CD14-positive monocyte (primary cell): ENCODE measurements around the gene CARD16. TPM values are rescaled to one million over a fixed set of nuclear protein-coding genes. Genes with fewer than 3 reads are reported as not detected.

Experiments used
- DNase-seq, 3 donors: peaks; one replicate each; pipeline ENCODE4 v3.0.0-alpha.2; 2011 to 2022
- H2AFZ ChIP-seq: 2 replicates; pipeline ENCODE4 v1.6.0; 2012; ENCODE audit warnings: mild to moderate bottlenecking, low read depth, low read length, inconsistent platforms; ENCODE audit not compliant: insufficient read depth, poor library complexity, severe bottlenecking
- H3K27ac ChIP-seq, 2 donors: 1 replicate in 1 of 2; 2 replicates in 1 of 2; pipeline ENCODE4 v1.5.1; 2012 to 2013; ENCODE audit warnings: low read length in 2 of 2, control low read depth in 1 of 2, inconsistent platforms in 1 of 2, low read depth in 1 of 2, mild to moderate bottlenecking in 1 of 2
- H3K27me3 ChIP-seq, 2 donors: one replicate each; pipeline versions ENCODE4 v1.6.0 to v1.6.1; 2011 to 2013; ENCODE audit warnings: low read length in 2 of 2; ENCODE audit not compliant: control insufficient read depth in 2 of 2, insufficient read depth in 2 of 2
- H3K36me3 ChIP-seq, 2 donors: replicated peaks in 1 of 2; 1 replicate in 1 of 2; 2 replicates in 1 of 2; pipeline versions ENCODE4 v1.5.1 to v1.6.1; 2012 to 2013; ENCODE audit warnings: low read length in 2 of 2, control low read depth in 1 of 2, inconsistent platforms in 1 of 2, mild to moderate bottlenecking in 1 of 2; ENCODE audit not compliant: insufficient read depth in 2 of 2, control insufficient read depth in 1 of 2
- H3K4me1 ChIP-seq, 2 donors: 1 replicate in 1 of 2; 2 replicates in 1 of 2; pipeline versions ENCODE4 v1.5.1 to v1.6.1; 2012 to 2013; ENCODE audit warnings: low read length in 2 of 2, control low read depth in 1 of 2, inconsistent platforms in 1 of 2, mild to moderate bottlenecking in 1 of 2, moderate library complexity in 1 of 2; ENCODE audit not compliant: insufficient read depth in 2 of 2, control insufficient read depth in 1 of 2
- H3K4me2 ChIP-seq: replicated peaks from 2 replicates; pipeline ENCODE3; 2012; ENCODE audit warnings: low read length, moderate library complexity, mild to moderate bottlenecking; ENCODE audit not compliant: poor library complexity, severe bottlenecking; ENCODE audit errors: extremely low read depth
- H3K4me3 ChIP-seq, 3 experiments: fragments of 200-600 bp in 1 of 3; sonication (generic) in 1 of 3; replicated peaks in 1 of 3; 1 replicate in 2 of 3; 2 replicates in 1 of 3; pipeline ENCODE4 v1.5.1; 2011 to 2013; ENCODE audit warnings: low read length in 3 of 3, mild to moderate bottlenecking in 3 of 3, control low read depth in 2 of 3, low read depth in 2 of 3, inconsistent platforms in 1 of 3, moderate library complexity in 1 of 3
- H3K79me2 ChIP-seq: 2 replicates; pipeline ENCODE4 v1.6.0; 2012; ENCODE audit warnings: mild to moderate bottlenecking, control low read depth, inconsistent platforms, low read length, moderate library complexity; ENCODE audit not compliant: insufficient read depth
- H3K9ac ChIP-seq: 2 replicates; pipeline ENCODE4 v1.6.0; 2017; ENCODE audit warnings: low read length, mild to moderate bottlenecking; ENCODE audit not compliant: insufficient read depth, poor library complexity, severe bottlenecking
- H3K9me3 ChIP-seq, 2 donors: replicated peaks in 1 of 2; 1 replicate in 1 of 2; 2 replicates in 1 of 2; pipeline versions ENCODE4 v1.5.1 to v1.6.1; 2012 to 2013; ENCODE audit warnings: low read length in 2 of 2, control low read depth in 1 of 2; ENCODE audit not compliant: control insufficient read depth in 1 of 2, insufficient read depth in 1 of 2
- H4K20me1 ChIP-seq: 2 replicates; pipeline ENCODE4 v1.6.0; 2012; ENCODE audit warnings: mild to moderate bottlenecking, low read length, control low read depth, moderate library complexity; ENCODE audit not compliant: insufficient read depth
- H3K27ac Mint-ChIP-seq, 7 donors: one replicate each; pipeline ENCODE4 v1.8.0; 2020; ENCODE audit warnings: mild to moderate bottlenecking in 7 of 7, mixed read lengths in 7 of 7, moderate library complexity in 6 of 7, inconsistent platforms in 2 of 7
- H3K27me3 Mint-ChIP-seq, 3 donors: one replicate each; pipeline ENCODE4 v1.8.0; 2021 to 2022; ENCODE audit warnings: low read depth in 3 of 3, mild to moderate bottlenecking in 3 of 3, mixed read lengths in 3 of 3, moderate library complexity in 3 of 3, inconsistent platforms in 1 of 3
- H3K36me3 Mint-ChIP-seq, 2 donors: one replicate each; pipeline ENCODE4 v1.8.0; 2020; ENCODE audit warnings: mixed read lengths in 2 of 2, inconsistent platforms in 1 of 2, mild to moderate bottlenecking in 1 of 2
- H3K4me1 Mint-ChIP-seq: one replicate; pipeline ENCODE4 v1.8.0; 2020; ENCODE audit warnings: mild to moderate bottlenecking, mixed read lengths
- H3K4me3 Mint-ChIP-seq, 2 donors: one replicate each; pipeline ENCODE4 v1.8.0; 2020; ENCODE audit warnings: mild to moderate bottlenecking in 2 of 2, mixed read lengths in 2 of 2, moderate library complexity in 1 of 2
- H3K9me3 Mint-ChIP-seq, 7 donors: one replicate each; pipeline ENCODE4 v1.8.0; 2020 to 2022; ENCODE audit warnings: mixed read lengths in 7 of 7, mild to moderate bottlenecking in 6 of 7, moderate library complexity in 6 of 7, inconsistent platforms in 2 of 7
- WGBS: methylation state at CpG from one replicate; pipeline ENCODE4 v1.1.5; 2013; ENCODE audit warnings: missing lambda C conversion rate; ENCODE audit not compliant: insufficient coverage; 5-methylcytosine and 5-hydroxymethylcytosine counted together
- intact Hi-C, 2 donors: fragments of 100-400 bp; cut with micrococcal nuclease; formaldehyde crosslinking; loops; one replicate each; pipeline versions ENCODE4 v1.15.0 to v1.15.1; 2023
- polyA plus RNA-seq, 3 donors: library from polyadenylated mRNA; depleted of rRNA in 1 of 3; unstranded in 2 of 3; stranded (reverse) in 1 of 3; fragments of 300-500 nt in 2 of 3; fragments of >200 nt in 1 of 3; fragmentation: Illumina TruSeq in 2 of 3; gene quantifications; 1 replicate in 2 of 3; 2 replicates in 1 of 3; pipeline ENCODE4 v1.2.3, GENCODE V29; 2012 to 2021
- TF ChIP-seq, protein P1 (sequence below): fragments of 200-600 bp; IDR thresholded peaks from one replicate; pipeline ENCODE4 v1.8.0; 2022; ENCODE audit warnings: antibody characterized with exemption, mild to moderate bottlenecking

Gene CARD16
- polyA plus RNA-seq, 3 donors = 294 to 731 (median 671) TPM

DNA sequence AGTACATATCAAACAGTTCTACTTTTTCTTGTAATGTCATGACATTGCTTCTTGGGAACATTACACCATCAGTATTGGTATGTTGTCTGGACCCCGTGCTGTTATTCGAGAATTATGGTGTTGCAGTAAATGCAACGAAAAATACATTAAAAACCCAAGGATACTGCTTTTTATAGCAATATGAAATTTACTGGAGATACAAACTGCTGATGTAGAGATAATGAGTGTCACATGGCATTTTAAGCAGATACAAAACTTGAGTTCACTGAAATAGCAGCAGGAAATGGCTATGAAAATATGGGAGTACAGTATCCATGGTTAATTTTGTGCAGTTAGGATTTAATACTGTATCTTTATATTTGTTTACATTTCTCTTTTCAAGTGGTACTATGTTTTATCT lies 7.4 kb upstream of the CARD16 start:
- DNase-seq = no peak
- Mint-ChIP-seq H3K4me3 (no peak overlapping the region), H3K4me1 (peaks cover 17% of the 10 kb centered on the region), H3K9me3 (peaks cover 0 to 2% (median 0%) of the 10 kb centered on the region in 7 donors), H3K36me3 (peaks cover 0 to under 1% of the 10 kb centered on the region in 2 donors), H3K27ac (no peak overlapping the region), H3K27me3 (peaks cover 0 to 2% (median 0%) of the 10 kb centered on the region in 3 donors)
- H3K9ac ChIP-seq = no peak overlapping the region
- H3K27ac ChIP-seq = no peak overlapping the region
- no peak overlapping the region for H2AFZ ChIP-seq
- H3K4me1 ChIP-seq = peaks cover 0 to under 1% of the 10 kb centered on the region in 2 donors
- no peaks in the 10 kb centered on the region for H4K20me1 ChIP-seq
- H3K9me3 ChIP-seq = no peaks in the 10 kb centered on the region
- H3K4me2 ChIP-seq = no peak overlapping the region
- H3K27me3 ChIP-seq = no peaks in the 10 kb centered on the region
- H3K4me3 ChIP-seq = no peak overlapping the region
- no peaks in the 10 kb centered on the region for H3K36me3 ChIP-seq
- TF ChIP-seq, protein P1, sequence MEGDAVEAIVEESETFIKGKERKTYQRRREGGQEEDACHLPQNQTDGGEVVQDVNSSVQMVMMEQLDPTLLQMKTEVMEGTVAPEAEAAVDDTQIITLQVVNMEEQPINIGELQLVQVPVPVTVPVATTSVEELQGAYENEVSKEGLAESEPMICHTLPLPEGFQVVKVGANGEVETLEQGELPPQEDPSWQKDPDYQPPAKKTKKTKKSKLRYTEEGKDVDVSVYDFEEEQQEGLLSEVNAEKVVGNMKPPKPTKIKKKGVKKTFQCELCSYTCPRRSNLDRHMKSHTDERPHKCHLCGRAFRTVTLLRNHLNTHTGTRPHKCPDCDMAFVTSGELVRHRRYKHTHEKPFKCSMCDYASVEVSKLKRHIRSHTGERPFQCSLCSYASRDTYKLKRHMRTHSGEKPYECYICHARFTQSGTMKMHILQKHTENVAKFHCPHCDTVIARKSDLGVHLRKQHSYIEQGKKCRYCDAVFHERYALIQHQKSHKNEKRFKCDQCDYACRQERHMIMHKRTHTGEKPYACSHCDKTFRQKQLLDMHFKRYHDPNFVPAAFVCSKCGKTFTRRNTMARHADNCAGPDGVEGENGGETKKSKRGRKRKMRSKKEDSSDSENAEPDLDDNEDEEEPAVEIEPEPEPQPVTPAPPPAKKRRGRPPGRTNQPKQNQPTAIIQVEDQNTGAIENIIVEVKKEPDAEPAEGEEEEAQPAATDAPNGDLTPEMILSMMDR = no peak
- H3K79me2 ChIP-seq = no peaks in the 10 kb centered on the region
- intact Hi-C loops = no loop called here
- WGBS = no CpG with 5 or more reads among the region's 3 CpGs

DNA sequence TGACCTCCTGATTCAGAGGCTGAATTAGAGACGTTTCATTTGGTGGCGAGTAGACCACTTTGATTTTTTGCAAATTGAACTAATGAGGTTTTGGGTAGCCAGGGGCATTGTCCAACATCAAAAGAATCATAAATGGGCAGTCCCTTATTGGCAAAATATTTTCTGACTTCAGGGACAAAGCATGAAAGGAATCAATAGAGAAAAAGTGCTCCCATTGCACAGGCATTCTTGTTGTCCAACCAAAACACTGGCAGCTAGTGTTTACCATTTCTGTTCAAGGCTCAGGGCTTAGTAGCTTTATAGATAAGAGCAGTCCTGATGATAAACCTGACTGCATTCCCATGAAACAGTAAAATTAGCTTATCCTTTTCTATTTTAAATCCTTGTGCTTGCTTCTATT lies 6.4 kb upstream of the CARD16 start:
- H3K9me3 ChIP-seq = no peaks in the 10 kb centered on the region
- no peak overlapping the region for H3K4me3 Mint-ChIP-seq
- H3K27ac ChIP-seq = no peak overlapping the region
- peaks cover 25% of the 10 kb centered on the region for H3K4me1 Mint-ChIP-seq
- no peak overlapping the region for H3K9ac ChIP-seq
- H3K4me1 ChIP-seq = peaks cover 7 to 9% of the 10 kb centered on the region in 2 donors
- H3K27me3 Mint-ChIP-seq = peaks cover 0 to 2% (median 0%) of the 10 kb centered on the region in 3 donors
- peaks cover 0 to 2% (median 0%) of the 10 kb centered on the region in 7 donors for H3K9me3 Mint-ChIP-seq
- H3K27ac Mint-ChIP-seq = no peak overlapping the region
- intact Hi-C loops = no loop called here
- TF ChIP-seq, protein P1 = no peak
- H2AFZ ChIP-seq = no peak overlapping the region
- no peak overlapping the region for H3K4me2 ChIP-seq
- WGBS = 100% methylated on average over 2 of the region's 2 CpGs
- H3K4me3 ChIP-seq = no peak overlapping the region
- H4K20me1 ChIP-seq = no peaks in the 10 kb centered on the region
- no peaks in the 10 kb centered on the region for H3K27me3 ChIP-seq
- no peak for DNase-seq
- peaks cover 0 to 1% of the 10 kb centered on the region in 2 donors for H3K36me3 Mint-ChIP-seq
- no peaks in the 10 kb centered on the region for H3K36me3 ChIP-seq
- H3K79me2 ChIP-seq = no peaks in the 10 kb centered on the region
